Epithelial cell of prostate (primary cell): ENCODE measurements around the gene ACTN1.

ENCODE experiments used
- DNase-seq: peaks from one replicate; pipeline ENCODE4 v3.0.0-alpha.2; 2011; ENCODE audit warnings: low read depth, low spot score
- H3K27ac ChIP-seq: fragments of 450-650 bp; 2 replicates; pipeline ENCODE4 v1.5.1; 2017; ENCODE audit warnings: mild to moderate bottlenecking

The ACTN1 gene

GRCh38 chr14:68939893-68940613, 39.0 kb downstream of the ACTN1 start:
- H3K27ac ChIP-seq = peak overlapping the region; percentile 99
- DNase-seq = peak; percentile 49

- H3K27ac ChIP-seq = peak overlapping the region; percentile 99
- DNase-seq = no peak
Measured at GRCh38 chr14:68939181-68939892, 39.8 kb downstream of the ACTN1 start.

- H3K27ac ChIP-seq = peak overlapping the region; percentile 99
- DNase-seq = no peak
Measured at GRCh38 chr14:68938271-68939150, 40.6 kb downstream of the ACTN1 start.

GRCh38 chr14:68937471-68938270, 41.4 kb downstream of the ACTN1 start:
- DNase-seq = no peak
- H3K27ac ChIP-seq = peak overlapping the region; percentile 99

- DNase-seq = no peak
- H3K27ac ChIP-seq = peak overlapping the region; percentile 99
Measured at GRCh38 chr14:68936980-68937379, 42.1 kb downstream of the ACTN1 start.

- DNase-seq = no peak
- H3K27ac ChIP-seq = peak overlapping the region; percentile 99
Measured at GRCh38 chr14:68936476-68936875, 42.6 kb downstream of the ACTN1 start.

GRCh38 chr14:68935761-68936214, 43.3 kb downstream of the ACTN1 start:
- peak overlapping the region; percentile 99 for H3K27ac ChIP-seq
- DNase-seq = no peak

- no peak for DNase-seq
- H3K27ac ChIP-seq = peak overlapping the region; percentile 99
Measured at GRCh38 chr14:68934066-68934465, 45.0 kb downstream of the ACTN1 start.

GRCh38 chr14:68932686-68933085, 46.4 kb downstream of the ACTN1 start:
- DNase-seq = no peak
- peak overlapping the region; percentile 99 for H3K27ac ChIP-seq

GRCh38 chr14:68932231-68932630, 46.9 kb downstream of the ACTN1 start:
- H3K27ac ChIP-seq = peak overlapping the region; percentile 99
- DNase-seq = no peak

GRCh38 chr14:68931474-68932051, 47.5 kb downstream of the ACTN1 start:
- no peak for DNase-seq
- H3K27ac ChIP-seq = peak overlapping the region; percentile 99

- no peak for DNase-seq
- peak overlapping the region; percentile 99 for H3K27ac ChIP-seq
Measured at GRCh38 chr14:68931063-68931462, 48.0 kb downstream of the ACTN1 start.

- no peak for DNase-seq
- H3K27ac ChIP-seq = no peak overlapping the region
Measured at GRCh38 chr14:68929623-68930307, 49.3 kb downstream of the ACTN1 start.

GRCh38 chr14:68928770-68929550, 50.1 kb downstream of the ACTN1 start:
- H3K27ac ChIP-seq = no peak overlapping the region

GRCh38 chr14:68927956-68928675, 51.0 kb downstream of the ACTN1 start:
- no peak overlapping the region for H3K27ac ChIP-seq
- no peak for DNase-seq

More at GRCh38 chr14:68928770-68929550, 50.1 kb downstream of the ACTN1 start:
- no peak for DNase-seq

GRCh38 chr14:68927089-68927488, 52.0 kb downstream of the ACTN1 start:
- no peak for DNase-seq
- H3K27ac ChIP-seq = no peak overlapping the region

- DNase-seq = no peak
- peak overlapping the region; percentile 37 for H3K27ac ChIP-seq
Measured at GRCh38 chr14:68926236-68926635, 52.9 kb downstream of the ACTN1 start.
